ENCODE results near the gene EBI3. TPM values are rescaled to one million over a fixed set of nuclear protein-coding genes. Genes with fewer than 3 reads are reported as not detected.
A peak's percentile ranks its signal among the peaks of the same experiment; 100 is the strongest.
"Not testable (repeated sequence)": the region's sequence is repeated elsewhere in the genome, so short reads cannot be mapped to it uniquely, and the experiment has no call there.

The EBI3 gene
- total RNA-seq, 1 experiment from 2014 or later = 1.2 TPM

GRCh38 chr19:4279530-4280422 lies 50.5 kb downstream of the EBI3 start:
- peak overlapping the region; percentile 4 for H3K4me3 Mint-ChIP-seq (ENCODE audit: low read depth, unreplicated experiment)
- CTCF ChIA-PET = interaction anchor here (0.6 kb wide), 2 partner anchors 21 to 27 kb away, joined by 3 read pairs; no protein-coding TSS in a partner anchor
- intact Hi-C loops (cut with micrococcal nuclease; ENCODE audit: unreplicated experiment) = no loop called here

GRCh38 chr19:4284176-4284958 lies 55.0 kb downstream of the EBI3 start:
- H3K9me3 Mint-ChIP-seq (ENCODE audit: low read depth, unreplicated experiment) = no peaks in the 10 kb centered on the region
- no peaks in the 10 kb centered on the region for H3K4me1 Mint-ChIP-seq (ENCODE audit: low read depth, unreplicated experiment)
- CTCF ChIA-PET = no interaction called here
- no peak overlapping the region for H3K27ac Mint-ChIP-seq (ENCODE audit: unreplicated experiment)
- peak; percentile 21 for DNase-seq
- intact Hi-C loops (cut with micrococcal nuclease; ENCODE audit: unreplicated experiment) = no loop called here
- BruUV-seq (replicated peaks) = no TSS peak
- H3K36me3 Mint-ChIP-seq (ENCODE audit: insufficient read depth, unreplicated experiment) = no peaks in the 10 kb centered on the region
- TF ChIP-seq, protein P1, sequence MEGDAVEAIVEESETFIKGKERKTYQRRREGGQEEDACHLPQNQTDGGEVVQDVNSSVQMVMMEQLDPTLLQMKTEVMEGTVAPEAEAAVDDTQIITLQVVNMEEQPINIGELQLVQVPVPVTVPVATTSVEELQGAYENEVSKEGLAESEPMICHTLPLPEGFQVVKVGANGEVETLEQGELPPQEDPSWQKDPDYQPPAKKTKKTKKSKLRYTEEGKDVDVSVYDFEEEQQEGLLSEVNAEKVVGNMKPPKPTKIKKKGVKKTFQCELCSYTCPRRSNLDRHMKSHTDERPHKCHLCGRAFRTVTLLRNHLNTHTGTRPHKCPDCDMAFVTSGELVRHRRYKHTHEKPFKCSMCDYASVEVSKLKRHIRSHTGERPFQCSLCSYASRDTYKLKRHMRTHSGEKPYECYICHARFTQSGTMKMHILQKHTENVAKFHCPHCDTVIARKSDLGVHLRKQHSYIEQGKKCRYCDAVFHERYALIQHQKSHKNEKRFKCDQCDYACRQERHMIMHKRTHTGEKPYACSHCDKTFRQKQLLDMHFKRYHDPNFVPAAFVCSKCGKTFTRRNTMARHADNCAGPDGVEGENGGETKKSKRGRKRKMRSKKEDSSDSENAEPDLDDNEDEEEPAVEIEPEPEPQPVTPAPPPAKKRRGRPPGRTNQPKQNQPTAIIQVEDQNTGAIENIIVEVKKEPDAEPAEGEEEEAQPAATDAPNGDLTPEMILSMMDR (IDR thresholded peaks at IDR 0.05; ENCODE audit: unreplicated experiment) = no peak
- peaks cover 41% of the 10 kb centered on the region for H3K27me3 Mint-ChIP-seq (ENCODE audit: unreplicated experiment)
- no peak overlapping the region for H3K4me3 Mint-ChIP-seq (ENCODE audit: low read depth, unreplicated experiment)

More at GRCh38 chr19:4279530-4280422, 50.5 kb downstream of the EBI3 start:
- no peaks in the 10 kb centered on the region for H3K36me3 Mint-ChIP-seq (ENCODE audit: insufficient read depth, unreplicated experiment)
- no peak for DNase-seq
- no TSS peak for BruUV-seq (replicated peaks)
- no peak overlapping the region for H3K27ac Mint-ChIP-seq (ENCODE audit: unreplicated experiment)
- TF ChIP-seq, protein P1 (IDR thresholded peaks at IDR 0.05; ENCODE audit: unreplicated experiment) = no peak
- H3K4me1 Mint-ChIP-seq (ENCODE audit: low read depth, unreplicated experiment) = no peaks in the 10 kb centered on the region
- peaks cover 43% of the 10 kb centered on the region for H3K27me3 Mint-ChIP-seq (ENCODE audit: unreplicated experiment)
- H3K9me3 Mint-ChIP-seq (ENCODE audit: low read depth, unreplicated experiment) = no peaks in the 10 kb centered on the region

GRCh38 chr19:4284974-4285373 lies 55.7 kb downstream of the EBI3 start:
- H3K4me3 Mint-ChIP-seq (ENCODE audit: low read depth, unreplicated experiment) = no peak overlapping the region
- no TSS peak for BruUV-seq (replicated peaks)
- H3K27me3 Mint-ChIP-seq (ENCODE audit: unreplicated experiment) = peaks cover 35% of the 10 kb centered on the region
- intact Hi-C loops (cut with micrococcal nuclease; ENCODE audit: unreplicated experiment) = no loop called here
- H3K9me3 Mint-ChIP-seq (ENCODE audit: low read depth, unreplicated experiment) = no peaks in the 10 kb centered on the region
- TF ChIP-seq, protein P1 (IDR thresholded peaks at IDR 0.05; ENCODE audit: unreplicated experiment) = no peak
- no peaks in the 10 kb centered on the region for H3K4me1 Mint-ChIP-seq (ENCODE audit: low read depth, unreplicated experiment)
- no peaks in the 10 kb centered on the region for H3K36me3 Mint-ChIP-seq (ENCODE audit: insufficient read depth, unreplicated experiment)
- DNase-seq = no peak
- CTCF ChIA-PET = no interaction called here
- no peak overlapping the region for H3K27ac Mint-ChIP-seq (ENCODE audit: unreplicated experiment)

DNA sequence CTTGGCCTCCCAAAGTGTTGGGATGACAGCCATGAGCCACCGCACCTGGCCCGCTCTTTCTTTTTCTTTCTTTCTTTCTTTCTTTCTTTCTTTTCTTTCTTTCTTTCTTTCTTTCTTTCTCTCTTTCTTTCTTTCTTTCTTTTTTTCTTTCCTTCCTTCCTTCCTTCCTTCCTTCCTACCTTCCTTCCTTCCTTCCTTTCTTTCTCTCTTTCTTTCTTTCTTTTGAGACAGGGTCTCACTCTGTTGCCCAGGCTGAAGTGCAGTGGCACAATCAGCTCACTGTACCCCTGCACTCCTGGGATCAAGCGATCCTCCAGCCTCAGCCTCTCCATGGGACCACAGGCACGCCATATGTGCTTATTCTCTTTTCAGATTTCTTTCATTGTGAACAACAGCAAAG lies 56.8 kb downstream of the EBI3 start:
- H3K4me1 Mint-ChIP-seq (ENCODE audit: low read depth, unreplicated experiment); CTCF ChIA-PET; H3K36me3 Mint-ChIP-seq (ENCODE audit: insufficient read depth, unreplicated experiment); intact Hi-C loops (cut with micrococcal nuclease; ENCODE audit: unreplicated experiment); H3K27ac Mint-ChIP-seq (ENCODE audit: unreplicated experiment); H3K4me3 Mint-ChIP-seq (ENCODE audit: low read depth, unreplicated experiment); BruUV-seq (replicated peaks); H3K9me3 Mint-ChIP-seq (ENCODE audit: low read depth, unreplicated experiment); DNase-seq: not testable (repeated sequence)
- H3K27me3 Mint-ChIP-seq (ENCODE audit: unreplicated experiment) = peaks cover 30% of the 10 kb centered on the region

Other genes with a start within 250 kb of the EBI3 start
- 1,011 and 1,166 TPM in 2 replicates for gene EEF2, start 244.1 kb upstream of the EBI3 start, total RNA-seq (2022)
- 29.3 and 35.7 TPM in 2 replicates for gene PIAS4, start 221.8 kb upstream of the EBI3 start, total RNA-seq (2022)
- 38.0 and 44.7 TPM in 2 replicates for gene ZBTB7A, start 162.6 kb upstream of the EBI3 start, total RNA-seq (2022)
- 113 and 114 TPM in 2 replicates for gene MAP2K2, start 105.4 kb upstream of the EBI3 start, total RNA-seq (2022)
- gene CREB3L3, start 75.9 kb upstream of the EBI3 start, total RNA-seq (2022) = 0.14 and 0.44 TPM in 2 replicates
- gene SIRT6, start 47.0 kb upstream of the EBI3 start, total RNA-seq (2022) = 22.9 and 26.6 TPM in 2 replicates
- gene ANKRD24, start 46.8 kb upstream of the EBI3 start, total RNA-seq (2022) = 0.76 and 1.4 TPM in 2 replicates
- gene YJU2, start 17.6 kb downstream of the EBI3 start, total RNA-seq (2022) = 7.8 and 10.4 TPM in 2 replicates
- gene SHD, start 49.7 kb downstream of the EBI3 start, total RNA-seq (2022) = not detected in 2 replicates
- not detected in 2 replicates for gene TMIGD2, start 72.9 kb downstream of the EBI3 start, total RNA-seq (2022)
- gene FSD1, start 75.1 kb downstream of the EBI3 start, total RNA-seq (2022) = 1.2 and 1.9 TPM in 2 replicates
- 28.7 and 30.5 TPM in 2 replicates for gene STAP2, start 109.3 kb downstream of the EBI3 start, total RNA-seq (2022)
- gene MPND, start 114.0 kb downstream of the EBI3 start, total RNA-seq (2022) = 15.3 and 21.1 TPM in 2 replicates
- gene SH3GL1, start 171.0 kb downstream of the EBI3 start, total RNA-seq (2022) = 40.7 and 42.0 TPM in 2 replicates
- 37.2 and 43.3 TPM in 2 replicates for gene CHAF1A, start 173.1 kb downstream of the EBI3 start, total RNA-seq (2022)
- 38.9 and 47.1 TPM in 2 replicates for gene UBXN6, start 228.3 kb downstream of the EBI3 start, total RNA-seq (2022)
- 31.9 and 40.6 TPM in 2 replicates for gene HDGFL2, start 242.8 kb downstream of the EBI3 start, total RNA-seq (2022)